ENCODE measurements around the gene CDKAL1. TPM values are rescaled to one million over a fixed set of nuclear protein-coding genes. Genes with fewer than 3 reads are reported as not detected.
"Not testable (repeated sequence)": the region's sequence is repeated elsewhere in the genome, so short reads cannot be mapped to it uniquely, and the experiment has no call there.

Gene CDKAL1
- total and polyA plus RNA-seq, 10 of the 15 experiments (the other 5 are each of a cell fraction or from before 2014, with no cell fraction given), result 10.7 to 26.9 (median 17.3) TPM

- TF ChIP-seq CBX3 (IDR thresholded peaks at IDR 0.05; ENCODE audit: borderline replicate concordance, low read depth) (no peak), WRNIP1 (IDR thresholded peaks at IDR 0.05; ENCODE audit: borderline replicate concordance, low read depth, low read length) (no peak), GABPA (IDR thresholded peaks at IDR 0.05; ENCODE audit: low read depth) (no peak), E4F1 (IDR thresholded peaks at IDR 0.05; ENCODE audit: borderline replicate concordance, partially characterized antibody) (no peak), POLR2A (IDR thresholded peaks at IDR 0.05; ENCODE audit: low read depth, low read length) (no peak), SMARCA5 (IDR thresholded peaks at IDR 0.05) (no peak)
Measured at GRCh38 chr6:21246075-21246474, 711.8 kb downstream of the CDKAL1 start (continued).

- BruUV-seq (replicated peaks); POLR2A ChIA-PET: not testable (repeated sequence)
Measured at GRCh38 chr6:21254460-21254859, 720.2 kb downstream of the CDKAL1 start.

More at GRCh38 chr6:21254460-21254859, 720.2 kb downstream of the CDKAL1 start:
- H3K27me3 ChIP-seq (replicated peaks in 1 of 2; ENCODE audit: control insufficient read depth in 2 of 2, insufficient read depth in 2 of 2, low read length in 1 of 2); H3K9me3 ChIP-seq (replicated peaks; ENCODE audit: control insufficient read depth, insufficient read depth, low read length); RAD21 ChIA-PET (ENCODE audit: unreplicated experiment); ATAC-seq; H2AFZ ChIP-seq (ENCODE audit: control insufficient read depth, low read depth, low read length); H3K79me2 ChIP-seq (ENCODE audit: control insufficient read depth, insufficient read depth, low read length); H4K20me1 ChIP-seq (ENCODE audit: control insufficient read depth, insufficient read depth); intact Hi-C loops (cut with micrococcal nuclease; ENCODE audit: unreplicated experiment); H3K4me2 ChIP-seq (ENCODE audit: control insufficient read depth, insufficient read depth); H3K4me1 ChIP-seq (ENCODE audit: control insufficient read depth, insufficient read depth, low read length); H3K9ac ChIP-seq (ENCODE audit: control insufficient read depth, insufficient read depth, low read length); DNase-seq (ENCODE audit: low read depth, low spot score); in situ Hi-C loops (cut with MboI); CTCF ChIA-PET; SMC1A ChIA-PET (ENCODE audit: uncharacterized antibody, unreplicated experiment); H3K27ac ChIP-seq (ENCODE audit: control insufficient read depth, insufficient read depth); H3K4me3 ChIP-seq; FAIRE-seq; H3K36me3 ChIP-seq (ENCODE audit: control insufficient read depth in 2 of 2, insufficient read depth in 2 of 2, low read length in 1 of 2): not testable (repeated sequence)
